Stimulated activated naive CD8-positive, alpha-beta T cell treated with anti-CD3 and anti-CD28 coated beads, Interleukin-15, Interleukin-2, amounts not matched to agents 100 ng/mL and 50 ng/mL, for 24 hours (primary cell): Measurements from ENCODE around the gene CHMP2B.
"Not testable (repeated sequence)": the region's sequence is repeated elsewhere in the genome, so short reads cannot be mapped to it uniquely, and the experiment has no call there.

Experiments
- H3K27ac Mint-ChIP-seq: one replicate; pipeline ENCODE4 v1.8.0; 2021; ENCODE audit warnings: mild to moderate bottlenecking, mixed read lengths
- H3K27me3 Mint-ChIP-seq: one replicate; pipeline ENCODE4 v1.8.0; 2021; ENCODE audit warnings: mixed read lengths
- H3K36me3 Mint-ChIP-seq: one replicate; pipeline ENCODE4 v1.8.0; 2021; ENCODE audit warnings: low read depth, mixed read lengths
- H3K4me1 Mint-ChIP-seq: one replicate; pipeline ENCODE4 v1.8.0; 2021; ENCODE audit warnings: low read depth, mixed read lengths
- H3K4me3 Mint-ChIP-seq: one replicate; pipeline ENCODE4 v1.8.0; 2021; ENCODE audit warnings: mild to moderate bottlenecking, mixed read lengths
- H3K9me3 Mint-ChIP-seq: one replicate; pipeline ENCODE4 v1.8.0; 2021; ENCODE audit warnings: mixed read lengths

The CHMP2B gene

GRCh38 chr3:87206635-87207034, 20.5 kb upstream of the CHMP2B start:
- no peak overlapping the region for H3K27ac Mint-ChIP-seq
- H3K4me3 Mint-ChIP-seq: no peak overlapping the region
- no peaks in the 10 kb centered on the region for H3K36me3 Mint-ChIP-seq
- H3K9me3 Mint-ChIP-seq: no peaks in the 10 kb centered on the region
- H3K27me3 Mint-ChIP-seq: peaks cover 22% of the 10 kb centered on the region
- H3K4me1 Mint-ChIP-seq: no peaks in the 10 kb centered on the region

DNA sequence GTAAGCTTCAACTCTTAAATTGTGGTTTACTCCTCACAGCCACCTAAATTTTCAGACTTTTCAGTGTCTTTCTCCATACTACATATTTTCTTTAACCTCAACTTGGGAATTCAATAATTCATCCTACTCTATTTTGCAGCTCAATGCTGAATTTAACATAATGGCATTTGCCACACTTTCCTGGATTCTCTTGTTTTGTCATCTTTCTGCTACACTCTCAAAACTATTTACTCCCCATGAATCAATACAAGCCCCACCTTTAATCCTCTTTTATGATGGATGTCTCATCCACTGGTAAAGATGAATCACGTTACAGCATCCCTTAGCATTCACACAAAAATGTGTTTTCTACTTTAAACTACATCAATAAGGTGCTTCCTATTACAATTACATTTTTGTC, 19.6 kb upstream of the CHMP2B start:
- no peak overlapping the region for H3K4me3 Mint-ChIP-seq
- no peaks in the 10 kb centered on the region for H3K9me3 Mint-ChIP-seq
- H3K36me3 Mint-ChIP-seq: no peaks in the 10 kb centered on the region
- H3K27me3 Mint-ChIP-seq: peaks cover 19% of the 10 kb centered on the region
- H3K4me1 Mint-ChIP-seq: no peaks in the 10 kb centered on the region
- H3K27ac Mint-ChIP-seq: no peak overlapping the region

DNA sequence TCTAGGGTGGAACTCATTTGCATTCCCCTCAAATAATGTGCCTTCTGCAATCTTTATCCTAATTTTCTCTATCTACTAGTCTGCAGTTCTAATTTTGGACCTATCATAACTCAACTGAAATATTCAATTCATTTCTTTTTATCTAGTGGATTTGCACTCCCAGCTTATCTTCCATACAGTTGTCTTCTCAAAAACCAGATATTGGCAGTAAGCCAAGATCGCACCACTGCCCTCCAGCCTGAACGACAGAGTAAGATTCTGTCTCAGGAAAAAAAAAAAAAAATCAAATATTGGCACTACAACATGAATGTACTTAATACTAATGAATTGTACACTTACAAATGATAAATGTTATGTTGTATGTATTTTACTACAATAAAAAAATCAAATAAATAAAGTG, 18.0 kb upstream of the CHMP2B start:
- Mint-ChIP-seq H3K4me3 (no peak overlapping the region), H3K27me3 (peaks cover 34% of the 10 kb centered on the region), H3K36me3 (no peaks in the 10 kb centered on the region), H3K9me3 (no peaks in the 10 kb centered on the region), H3K4me1 (no peaks in the 10 kb centered on the region), H3K27ac (no peak overlapping the region)

DNA sequence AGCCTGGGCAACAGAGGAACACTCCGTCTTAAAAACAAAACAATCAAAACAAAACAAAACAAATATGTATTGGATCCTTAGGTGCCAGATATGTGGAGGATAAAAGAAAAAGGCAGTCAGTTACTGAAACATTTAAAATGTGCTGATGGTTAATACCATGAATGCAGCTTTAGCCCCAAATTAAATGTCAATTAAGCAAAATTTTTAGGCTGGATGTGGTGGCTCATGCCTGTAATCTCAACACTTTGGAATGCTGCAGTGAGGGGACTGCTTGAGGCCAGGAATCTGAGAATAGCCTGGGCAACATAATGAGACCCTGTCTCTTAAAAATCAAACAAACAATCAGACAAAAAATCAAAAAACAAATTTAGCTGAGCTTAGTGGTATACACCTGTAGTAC, 8.5 kb upstream of the CHMP2B start:
- no peak overlapping the region for H3K27ac Mint-ChIP-seq
- H3K4me3 Mint-ChIP-seq: no peak overlapping the region
- H3K36me3 Mint-ChIP-seq: peaks cover 3% of the 10 kb centered on the region
- H3K9me3 Mint-ChIP-seq: peaks cover 7% of the 10 kb centered on the region
- H3K4me1 Mint-ChIP-seq: no peaks in the 10 kb centered on the region
- peaks cover 66% of the 10 kb centered on the region for H3K27me3 Mint-ChIP-seq

- no peaks in the 10 kb centered on the region for H3K4me1 Mint-ChIP-seq
- H3K36me3 Mint-ChIP-seq: peaks cover 3% of the 10 kb centered on the region
- H3K9me3 Mint-ChIP-seq: peaks cover 7% of the 10 kb centered on the region
- H3K27me3 Mint-ChIP-seq: peaks cover 63% of the 10 kb centered on the region
- no peak overlapping the region for H3K4me3 Mint-ChIP-seq
- H3K27ac Mint-ChIP-seq: no peak overlapping the region
Observed at GRCh38 chr3:87219611-87220010, 7.5 kb upstream of the CHMP2B start.

GRCh38 chr3:87225659-87226058, 1.4 kb upstream of the CHMP2B start:
- H3K9me3 Mint-ChIP-seq: peaks cover 4% of the 10 kb centered on the region
- H3K27ac Mint-ChIP-seq: no peak overlapping the region
- peaks cover 29% of the 10 kb centered on the region for H3K27me3 Mint-ChIP-seq
- peaks cover 25% of the 10 kb centered on the region for H3K4me1 Mint-ChIP-seq
- peaks cover 3% of the 10 kb centered on the region for H3K36me3 Mint-ChIP-seq
- H3K4me3 Mint-ChIP-seq: peak overlapping the region; percentile 47

DNA sequence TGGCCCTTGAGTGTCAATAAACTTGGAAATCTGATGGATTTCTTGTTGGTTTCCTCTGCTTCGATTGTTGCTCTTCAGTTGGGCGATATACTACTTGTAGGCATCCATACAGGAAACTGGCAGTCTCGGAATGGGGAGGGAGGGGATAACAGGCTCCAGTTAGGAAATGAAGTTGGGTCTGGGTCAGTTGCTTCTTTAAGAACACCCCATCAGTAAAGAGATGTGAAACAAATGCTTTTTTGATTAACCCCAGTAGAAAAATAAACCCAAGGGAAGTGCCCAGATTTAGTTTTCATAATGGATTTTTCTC, 681 bp downstream of the CHMP2B start:
- H3K36me3 Mint-ChIP-seq: peaks cover 8% of the 10 kb centered on the region
- H3K9me3 Mint-ChIP-seq: peaks cover 3% of the 10 kb centered on the region
- H3K4me1 Mint-ChIP-seq: peaks cover 39% of the 10 kb centered on the region
- peak overlapping the region; percentile 95 for H3K4me3 Mint-ChIP-seq
- peak overlapping the region; percentile 94 for H3K27ac Mint-ChIP-seq
- peaks cover 15% of the 10 kb centered on the region for H3K27me3 Mint-ChIP-seq

- H3K4me1 Mint-ChIP-seq: peaks cover 43% of the 10 kb centered on the region
- H3K36me3 Mint-ChIP-seq: peaks cover 10% of the 10 kb centered on the region
- no peaks in the 10 kb centered on the region for H3K9me3 Mint-ChIP-seq
- H3K27me3 Mint-ChIP-seq: peaks cover 11% of the 10 kb centered on the region
- H3K27ac Mint-ChIP-seq: no peak overlapping the region
- H3K4me3 Mint-ChIP-seq: peak overlapping the region; percentile 95
Observed at GRCh38 chr3:87228316-87228715, 1.2 kb downstream of the CHMP2B start.

- Mint-ChIP-seq H3K27me3 (peaks cover 10% of the 10 kb centered on the region), H3K27ac (no peak overlapping the region), H3K4me1 (peaks cover 43% of the 10 kb centered on the region), H3K36me3 (peaks cover 11% of the 10 kb centered on the region), H3K4me3 (peak overlapping the region; percentile 95), H3K9me3 (no peaks in the 10 kb centered on the region)
Observed at GRCh38 chr3:87229113-87229512, 2.0 kb downstream of the CHMP2B start.

DNA sequence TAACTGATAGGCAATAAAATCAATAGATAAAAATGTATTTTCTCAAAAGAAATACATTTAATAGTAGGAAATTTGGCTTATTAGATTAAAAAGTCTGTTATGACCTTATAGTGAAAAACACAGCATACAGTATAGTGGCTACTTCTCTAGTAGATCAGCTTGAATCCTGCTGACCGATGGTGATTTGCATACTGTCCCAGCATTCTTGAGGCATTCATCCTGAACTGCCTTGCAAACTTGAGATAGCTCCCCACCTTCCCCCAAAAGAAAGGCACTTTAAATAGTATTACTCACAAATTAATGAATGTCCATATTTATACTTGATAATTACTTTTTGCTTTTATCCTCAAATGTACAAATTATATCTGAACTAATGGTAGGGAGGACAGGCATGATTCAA, 6.7 kb downstream of the CHMP2B start:
- Mint-ChIP-seq H3K36me3 (peaks cover 16% of the 10 kb centered on the region), H3K9me3 (no peaks in the 10 kb centered on the region), H3K27ac (no peak overlapping the region), H3K4me1 (peaks cover 39% of the 10 kb centered on the region), H3K4me3 (no peak overlapping the region), H3K27me3 (no peaks in the 10 kb centered on the region)

DNA sequence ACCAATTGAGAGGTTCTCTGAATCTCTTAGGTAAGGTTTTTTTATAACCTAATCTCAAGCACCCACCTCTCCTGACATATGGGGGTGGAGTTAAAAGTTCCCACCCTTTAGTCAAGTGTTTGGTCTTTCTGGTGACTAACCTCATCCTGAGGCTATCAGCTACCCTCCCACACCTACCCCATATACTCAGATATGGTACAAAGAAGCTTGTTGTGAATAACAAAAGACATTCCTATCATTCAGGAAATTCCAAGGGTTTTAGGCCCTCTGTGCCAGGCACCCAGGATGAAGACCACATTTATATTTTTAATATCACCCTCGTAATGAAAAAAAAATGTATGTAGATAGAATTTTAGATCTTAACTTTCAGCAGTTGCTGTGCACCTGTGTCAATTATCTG, 9.0 kb downstream of the CHMP2B start:
- Mint-ChIP-seq H3K9me3 (no peaks in the 10 kb centered on the region), H3K4me3 (no peak overlapping the region), H3K27ac (no peak overlapping the region), H3K27me3 (no peaks in the 10 kb centered on the region), H3K36me3 (peaks cover 25% of the 10 kb centered on the region), H3K4me1 (peaks cover 26% of the 10 kb centered on the region)

GRCh38 chr3:87246662-87247429, 19.7 kb downstream of the CHMP2B start:
- Mint-ChIP-seq H3K4me3 (no peak overlapping the region), H3K4me1 (peaks cover 20% of the 10 kb centered on the region), H3K36me3 (peaks cover 51% of the 10 kb centered on the region), H3K9me3 (no peaks in the 10 kb centered on the region), H3K27ac (peak overlapping the region; percentile 27), H3K27me3 (no peaks in the 10 kb centered on the region)

- Mint-ChIP-seq H3K4me3 (no peak overlapping the region), H3K27ac (no peak overlapping the region), H3K27me3 (no peaks in the 10 kb centered on the region), H3K36me3 (peaks cover 52% of the 10 kb centered on the region), H3K9me3 (no peaks in the 10 kb centered on the region), H3K4me1 (peaks cover 20% of the 10 kb centered on the region)
Observed at GRCh38 chr3:87247430-87247773, 20.3 kb downstream of the CHMP2B start.

- H3K27ac Mint-ChIP-seq, H3K9me3 Mint-ChIP-seq, H3K27me3 Mint-ChIP-seq, H3K4me3 Mint-ChIP-seq: not testable (repeated sequence)
- peaks cover 18% of the 10 kb centered on the region for H3K4me1 Mint-ChIP-seq
- H3K36me3 Mint-ChIP-seq: peaks cover 50% of the 10 kb centered on the region
Observed at GRCh38 chr3:87248231-87248630, 21.1 kb downstream of the CHMP2B start.

GRCh38 chr3:87248831-87249230, 21.7 kb downstream of the CHMP2B start:
- H3K4me1 Mint-ChIP-seq: peaks cover 16% of the 10 kb centered on the region
- no peaks in the 10 kb centered on the region for H3K9me3 Mint-ChIP-seq
- H3K27me3 Mint-ChIP-seq: no peaks in the 10 kb centered on the region
- peaks cover 50% of the 10 kb centered on the region for H3K36me3 Mint-ChIP-seq
- H3K27ac Mint-ChIP-seq: no peak overlapping the region
- H3K4me3 Mint-ChIP-seq: no peak overlapping the region

- Mint-ChIP-seq H3K27me3 (no peaks in the 10 kb centered on the region), H3K4me3 (no peak overlapping the region), H3K27ac (no peak overlapping the region), H3K9me3 (no peaks in the 10 kb centered on the region), H3K4me1 (peaks cover 16% of the 10 kb centered on the region), H3K36me3 (peaks cover 52% of the 10 kb centered on the region)
Observed at GRCh38 chr3:87250009-87250408, 22.9 kb downstream of the CHMP2B start.
